ENCODE data around the gene PDCD5.
"Not testable (repeated sequence)": the region's sequence is repeated elsewhere in the genome, so short reads cannot be mapped to it uniquely, and the experiment has no call there.

The PDCD5 gene

DNA sequence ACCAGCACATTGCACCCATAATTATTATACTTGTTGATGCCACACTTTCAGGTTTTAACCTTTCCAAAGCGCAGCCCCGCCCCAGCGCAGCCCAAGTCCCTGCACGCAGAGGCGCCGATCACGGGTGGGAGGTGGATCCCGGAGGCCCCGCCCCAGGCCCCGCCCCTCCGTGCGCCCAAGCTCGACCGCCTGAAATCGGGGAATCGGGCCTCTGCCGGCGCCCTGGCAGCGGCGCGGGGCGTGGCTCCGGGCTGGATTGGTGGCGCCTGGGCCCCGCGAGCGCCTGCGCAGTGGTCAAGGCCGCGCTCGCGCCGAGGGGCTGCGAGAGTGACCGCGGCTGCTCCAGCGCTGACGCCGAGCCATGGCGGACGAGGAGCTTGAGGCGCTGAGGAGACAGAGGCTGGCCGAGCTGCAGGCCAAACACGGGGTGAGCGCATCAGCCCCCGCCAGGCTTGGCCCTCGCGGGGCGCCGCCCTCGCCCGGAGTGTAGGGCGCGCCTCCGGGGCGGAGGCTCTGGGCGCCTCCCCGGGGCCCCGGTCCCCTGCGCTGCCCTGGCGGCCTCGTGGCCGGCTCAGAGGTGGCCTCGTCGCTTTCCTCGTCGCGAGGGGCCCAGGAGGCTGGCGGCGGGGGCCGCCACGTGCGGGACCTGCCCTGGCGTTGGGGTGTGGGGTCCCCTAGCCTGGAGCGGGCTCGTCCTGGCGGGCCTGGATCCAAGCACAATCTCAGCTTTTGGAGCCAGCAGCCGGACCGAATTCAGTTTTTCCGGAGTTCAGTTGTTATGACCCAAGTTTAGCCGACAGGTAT lies at the start of gene PDCD5:
PDCD5 (plus strand) TSS at position 290 of the 804 bp plus-strand sequence; CDS start at position 362, 72 bp downstream.
- DNase-seq (ENCODE audit: low spot score) = peak; percentile 98

DNA sequence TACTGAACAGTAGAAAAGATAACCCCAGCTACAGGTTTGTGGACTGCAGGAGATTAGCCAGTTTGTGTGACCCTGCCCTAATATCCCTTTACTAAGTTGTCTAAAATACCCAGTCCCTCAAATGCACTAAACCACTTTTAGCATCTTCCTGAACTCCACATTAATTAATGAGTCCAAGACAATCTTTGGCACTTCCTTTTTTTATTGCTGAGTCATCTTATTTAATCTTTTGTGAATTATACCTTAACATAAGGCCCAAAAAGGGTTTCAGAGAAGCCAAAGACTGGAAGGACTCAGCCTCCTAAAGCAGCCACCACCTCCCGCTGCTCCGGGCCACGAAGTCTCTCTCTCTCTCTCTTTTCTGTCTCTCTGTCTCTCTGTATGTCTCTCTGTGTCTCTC lies 48.8 kb upstream of the PDCD5 start:
- DNase-seq (ENCODE audit: low spot score) = no peak

DNA sequence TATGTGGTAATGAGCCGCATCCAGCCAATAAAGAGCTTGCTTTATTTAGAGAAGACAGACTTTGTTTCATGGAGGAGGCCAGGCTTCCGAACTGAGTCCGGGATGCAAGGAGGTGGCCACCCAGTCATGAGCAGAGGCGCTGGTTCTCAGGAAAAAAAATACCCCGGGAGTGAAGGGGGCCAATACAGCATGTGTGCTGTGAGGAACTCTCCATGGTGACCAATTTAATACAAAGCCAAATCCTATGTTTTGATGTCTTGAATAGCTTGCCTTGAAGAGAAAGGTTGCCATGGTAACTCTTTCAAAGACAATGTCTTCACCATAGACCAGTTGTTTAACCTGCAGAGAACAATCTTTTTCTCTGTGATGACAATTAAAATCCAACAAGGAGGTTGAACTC lies 43.4 kb upstream of the PDCD5 start:
- DNase-seq (ENCODE audit: low spot score) = no peak

DNA sequence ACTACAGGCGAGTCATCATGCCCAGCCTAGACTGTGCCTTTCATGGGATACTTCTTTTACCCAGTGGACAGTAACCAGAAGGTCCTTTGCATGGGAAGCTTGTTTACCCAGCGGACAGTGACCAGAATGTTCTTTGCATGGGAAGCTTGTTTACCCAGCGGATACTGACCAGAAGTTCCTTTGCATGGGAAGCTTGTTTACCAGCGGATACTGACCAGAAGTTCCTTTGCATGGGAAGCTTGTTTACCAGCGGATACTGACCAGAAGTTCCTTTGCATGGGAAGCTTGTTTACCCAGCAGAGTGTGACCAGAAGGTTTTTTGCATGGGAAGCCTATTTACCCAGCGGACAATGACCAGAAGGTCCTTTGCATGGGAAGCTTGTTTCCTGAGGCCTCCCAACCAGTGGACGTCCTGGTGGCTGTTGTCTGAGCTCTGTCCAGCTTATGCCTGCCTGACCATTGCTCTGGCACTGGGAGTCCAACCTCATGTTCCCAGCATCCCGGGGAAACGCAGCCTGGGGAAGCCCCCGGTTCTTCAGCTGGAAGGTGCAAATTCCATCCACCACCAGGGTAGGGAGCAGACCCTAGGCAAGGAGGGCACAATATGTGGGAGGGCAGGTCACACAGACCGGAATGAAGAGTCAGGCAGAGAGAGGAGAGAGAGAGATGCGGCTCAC lies 41.6 kb upstream of the PDCD5 start:
- DNase-seq (ENCODE audit: low spot score) = no peak

- DNase-seq (ENCODE audit: low spot score) = no peak
Measured at GRCh38 chr19:32540621-32541020, 40.4 kb upstream of the PDCD5 start.

DNA sequence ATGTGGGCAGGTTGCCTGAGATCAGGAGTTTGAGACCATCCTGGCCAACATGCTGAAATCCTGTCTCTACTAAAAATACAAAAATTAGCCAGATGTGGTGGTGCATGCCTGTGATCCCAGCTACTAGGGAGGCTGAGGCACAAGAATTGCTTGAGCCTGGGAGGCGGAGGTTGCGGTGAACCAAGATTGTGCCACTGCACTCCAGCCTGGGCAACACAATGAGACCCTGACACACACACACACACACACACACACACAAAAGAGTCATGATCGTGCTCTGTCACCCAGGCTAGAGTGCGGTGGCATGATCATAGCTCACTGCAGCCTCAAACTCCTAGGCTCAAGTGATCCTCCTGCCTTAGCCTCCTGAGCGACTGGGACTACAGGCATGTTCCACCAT lies 39.6 kb upstream of the PDCD5 start:
- DNase-seq (ENCODE audit: low spot score) = not testable (repeated sequence)

GRCh38 chr19:32542477-32543108 lies 38.4 kb upstream of the PDCD5 start:
- no peak for DNase-seq (ENCODE audit: low spot score)

GRCh38 chr19:32543115-32543900 lies 37.7 kb upstream of the PDCD5 start:
- no peak for DNase-seq (ENCODE audit: low spot score)

GRCh38 chr19:32544917-32545316 lies 36.1 kb upstream of the PDCD5 start:
- DNase-seq (ENCODE audit: low spot score) = no peak

GRCh38 chr19:32550666-32551065 lies 30.3 kb upstream of the PDCD5 start:
- no peak for DNase-seq (ENCODE audit: low spot score)

DNA sequence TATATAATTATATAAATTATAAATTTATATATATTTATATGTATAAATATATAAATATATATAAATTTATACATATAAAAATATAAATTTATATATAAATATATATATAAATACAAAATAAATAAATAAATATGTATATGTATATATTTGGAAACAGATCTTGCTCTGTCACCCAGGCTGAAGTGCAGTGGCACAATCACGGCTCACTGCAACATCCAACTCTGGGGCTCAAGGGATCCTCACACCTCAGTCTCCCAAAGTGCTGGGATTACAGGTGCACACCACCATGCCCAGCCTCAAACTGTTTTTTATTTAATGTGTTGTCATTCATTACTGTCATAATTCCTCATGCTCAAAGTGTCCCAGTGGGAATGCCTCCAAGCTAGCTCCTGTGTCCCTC lies 25.2 kb upstream of the PDCD5 start:
- DNase-seq (ENCODE audit: low spot score) = no peak

DNA sequence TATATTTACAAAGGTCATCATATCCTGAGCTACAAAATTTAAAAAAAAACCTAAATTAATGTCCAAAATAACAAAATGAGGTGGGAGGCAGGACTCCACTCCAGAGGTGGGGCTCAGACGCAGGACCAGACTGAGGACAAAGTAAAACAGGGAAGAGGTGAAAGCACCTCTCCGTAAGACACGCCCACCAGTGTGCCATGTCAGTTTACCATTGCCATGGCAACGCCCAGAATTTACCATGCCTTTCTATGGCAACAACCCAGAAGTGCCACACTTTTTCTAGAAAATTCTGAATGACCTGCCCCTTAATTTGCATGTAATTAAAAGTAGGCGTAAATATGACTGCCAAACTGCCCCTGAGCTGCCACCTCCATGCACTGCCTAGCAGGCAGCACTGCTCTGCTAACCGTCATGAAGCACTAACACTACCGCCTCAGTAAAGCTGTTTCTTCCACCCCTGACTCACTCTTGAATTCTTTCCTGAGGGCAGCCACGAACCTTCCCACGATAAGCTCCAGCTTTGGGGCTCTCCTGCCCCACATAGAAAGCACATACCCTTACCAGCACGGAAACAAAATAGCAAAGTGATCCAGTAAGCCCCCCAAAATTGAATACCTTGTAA lies 22.3 kb upstream of the PDCD5 start:
- DNase-seq (ENCODE audit: low spot score) = no peak

DNA sequence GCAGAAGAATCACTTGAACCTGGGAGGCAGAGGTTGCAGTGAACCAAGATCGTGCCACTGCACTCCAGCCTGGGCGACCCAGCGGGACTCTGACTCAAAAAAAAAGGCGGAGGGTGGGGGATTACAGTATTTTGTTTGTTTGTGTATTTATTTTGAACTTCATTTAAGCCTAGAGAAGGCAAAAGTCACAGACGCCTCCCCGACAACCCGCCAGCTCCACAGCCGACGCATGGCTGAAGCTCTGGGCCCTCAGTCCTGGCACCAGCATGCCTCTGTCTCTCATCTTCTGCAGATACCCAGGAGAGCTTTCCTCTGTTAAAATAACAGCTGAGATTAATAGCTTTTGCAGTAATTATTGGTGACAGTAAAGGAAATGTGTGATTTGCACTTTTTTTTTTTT lies 17.2 kb upstream of the PDCD5 start:
- no peak for DNase-seq (ENCODE audit: low spot score)

DNA sequence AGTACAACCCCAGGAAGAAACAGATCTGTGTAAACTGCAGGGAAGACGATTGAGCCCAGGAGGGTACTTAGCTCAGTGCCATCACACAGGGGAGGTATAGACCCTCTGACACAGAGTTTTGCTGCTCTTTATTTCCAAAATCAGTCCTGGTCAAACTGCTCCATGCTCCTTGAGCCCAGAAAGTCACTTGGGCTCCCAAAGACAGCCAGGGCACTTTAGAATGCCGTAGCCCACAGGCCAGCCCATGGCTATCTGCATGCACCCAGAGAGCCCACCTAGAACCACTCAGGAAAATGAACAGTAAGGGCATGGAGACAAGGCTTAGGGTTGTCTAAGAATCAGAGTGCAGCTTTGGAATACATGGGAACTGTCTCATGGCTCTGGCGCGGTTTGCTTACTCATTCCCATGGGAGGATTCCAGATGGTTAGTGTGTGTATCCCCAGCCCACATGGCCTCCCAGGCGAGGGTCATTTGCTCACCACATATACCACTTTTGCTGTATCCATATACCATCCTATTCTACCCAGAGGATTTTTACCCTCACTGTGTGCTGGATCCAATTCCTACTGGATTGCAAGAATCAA lies 14.7 kb upstream of the PDCD5 start:
- no peak for DNase-seq (ENCODE audit: low spot score)

DNA sequence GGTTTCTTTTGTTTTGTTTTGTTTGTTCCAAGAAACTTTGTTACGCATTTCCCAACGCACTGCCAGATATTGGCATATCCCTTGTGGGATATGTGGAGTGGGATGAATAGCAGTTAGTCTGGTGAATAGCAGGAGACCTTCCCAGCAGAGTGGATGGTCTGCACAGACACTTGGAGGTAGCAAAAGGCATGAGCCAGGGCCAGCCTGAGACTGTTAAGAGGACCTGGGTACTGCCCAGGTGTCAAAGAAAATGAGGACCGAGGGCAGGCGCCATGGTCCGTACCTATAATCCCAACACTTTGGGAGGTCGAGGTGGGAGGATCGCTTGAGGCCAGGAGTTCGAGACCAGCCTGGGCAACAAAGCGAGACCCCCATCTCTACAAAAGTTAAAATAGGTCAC lies 13.5 kb upstream of the PDCD5 start:
- DNase-seq (ENCODE audit: low spot score) = no peak

DNA sequence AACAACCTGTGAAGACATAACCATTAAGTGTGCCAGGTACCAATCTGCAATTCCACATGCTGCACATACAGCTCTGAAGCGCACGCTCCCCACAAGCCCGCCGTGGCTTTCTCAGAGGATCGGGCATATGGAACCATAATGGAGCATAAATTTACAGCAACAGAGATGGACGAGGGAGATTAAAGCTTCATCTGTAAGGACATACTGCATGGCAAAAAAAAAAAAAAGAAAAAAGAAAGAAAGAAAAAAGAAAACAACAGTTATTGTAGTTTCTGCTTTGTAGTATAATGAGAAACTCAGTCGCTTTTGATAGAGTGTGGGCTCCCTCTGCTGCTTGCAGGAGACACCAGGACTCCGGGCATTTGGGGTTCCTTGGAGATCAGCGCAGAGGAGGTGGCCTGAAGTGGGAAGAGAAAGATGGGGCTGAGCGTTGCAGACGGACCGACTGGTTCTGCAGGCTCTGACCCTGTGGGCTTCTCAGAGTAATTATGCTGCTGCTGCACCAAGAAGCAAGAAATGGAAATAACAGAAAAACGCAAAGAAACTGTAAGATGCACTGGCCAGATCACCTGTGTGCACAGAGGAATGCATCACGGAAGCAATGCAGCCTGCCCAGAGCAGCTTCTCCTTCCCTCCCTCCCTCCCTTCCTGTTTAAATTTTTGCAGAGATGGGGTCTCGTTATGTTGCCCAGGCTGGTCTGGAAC lies 10.8 kb upstream of the PDCD5 start:
- no peak for DNase-seq (ENCODE audit: low spot score)

GRCh38 chr19:32571471-32572075 lies 9.4 kb upstream of the PDCD5 start:
- DNase-seq (ENCODE audit: low spot score) = not testable (repeated sequence)

- not testable (repeated sequence) for DNase-seq (ENCODE audit: low spot score)
Measured at GRCh38 chr19:32572700-32573491, 8.1 kb upstream of the PDCD5 start.

DNA sequence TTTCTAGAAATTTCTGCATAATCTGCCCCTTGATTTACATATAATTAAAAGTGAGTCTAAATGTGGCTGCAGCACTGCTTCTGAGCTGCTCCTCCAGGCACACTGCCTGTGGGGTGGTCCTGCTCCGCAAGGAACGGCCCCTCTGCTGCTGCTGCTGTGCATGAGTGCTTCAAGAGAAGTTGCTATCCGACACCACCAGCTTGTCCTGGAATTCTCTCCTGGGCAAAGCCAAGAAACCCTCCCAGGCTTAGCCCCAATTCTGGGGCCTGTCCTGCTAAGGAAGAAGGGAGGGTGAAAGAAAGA lies 7.5 kb upstream of the PDCD5 start:
- DNase-seq (ENCODE audit: low spot score) = no peak

- no peak for DNase-seq (ENCODE audit: low spot score)
Measured at GRCh38 chr19:32576790-32577189, 4.2 kb upstream of the PDCD5 start.
